DMS114 treated with DMSO at 0.1 percent for 48 hours (cell line): Measurements from ENCODE around the gene GABRB3.

Experiments used
- DNase-seq: peaks from one replicate; lab custom pipeline; 2025; ENCODE audit not compliant: unreplicated experiment; lab: John Stamatoyannopoulos, UW

Gene GABRB3

GRCh38 chr15:26679927-26680326, 92.9 kb downstream of the GABRB3 start:
- no peak for DNase-seq

GRCh38 chr15:26676115-26676514, 96.8 kb downstream of the GABRB3 start:
- no peak for DNase-seq

GRCh38 chr15:26674467-26674866, 98.4 kb downstream of the GABRB3 start:
- DNase-seq = no peak

GRCh38 chr15:26673445-26673844, 99.4 kb downstream of the GABRB3 start:
- DNase-seq = no peak

- no peak for DNase-seq
Measured at GRCh38 chr15:26670116-26670515, 102.8 kb downstream of the GABRB3 start.

GRCh38 chr15:26667222-26667988, 105.5 kb downstream of the GABRB3 start:
- no peak for DNase-seq

GRCh38 chr15:26665957-26666791, 106.7 kb downstream of the GABRB3 start:
- DNase-seq = no peak

GRCh38 chr15:26662283-26662682, 110.6 kb downstream of the GABRB3 start:
- DNase-seq = no peak

- no peak for DNase-seq
Measured at GRCh38 chr15:26661748-26662147, 111.1 kb downstream of the GABRB3 start.

- DNase-seq = no peak
Measured at GRCh38 chr15:26661107-26661506, 111.8 kb downstream of the GABRB3 start.

- no peak for DNase-seq
Measured at GRCh38 chr15:26660241-26660640, 112.6 kb downstream of the GABRB3 start.

- DNase-seq = no peak
Measured at GRCh38 chr15:26658290-26658689, 114.6 kb downstream of the GABRB3 start.

- no peak for DNase-seq
Measured at GRCh38 chr15:26656080-26656479, 116.8 kb downstream of the GABRB3 start.

- DNase-seq = no peak
Measured at GRCh38 chr15:26651909-26652308, 121.0 kb downstream of the GABRB3 start.

GRCh38 chr15:26648676-26649075, 124.2 kb downstream of the GABRB3 start:
- DNase-seq = no peak

- no peak for DNase-seq
Measured at GRCh38 chr15:26644948-26645347, 127.9 kb downstream of the GABRB3 start.

- DNase-seq = no peak
Measured at GRCh38 chr15:26641144-26641543, 131.7 kb downstream of the GABRB3 start.

GRCh38 chr15:26640601-26641000, 132.3 kb downstream of the GABRB3 start:
- DNase-seq = no peak

GRCh38 chr15:26639966-26640365, 132.9 kb downstream of the GABRB3 start:
- DNase-seq = no peak

- no peak for DNase-seq
Measured at GRCh38 chr15:26635614-26636013, 137.3 kb downstream of the GABRB3 start.

- no peak for DNase-seq
Measured at GRCh38 chr15:26635105-26635504, 137.8 kb downstream of the GABRB3 start.

- DNase-seq = no peak
Measured at GRCh38 chr15:26634319-26634718, 138.5 kb downstream of the GABRB3 start.
